AG10803 (cell line): Measurements from ENCODE around the gene LSAMP.

Experiments used
- DNase-seq: peaks from one replicate; pipeline ENCODE4 v3.0.0; 2010; ENCODE audit warnings: low read depth
- H3K4me3 ChIP-seq: 2 replicates; pipeline ENCODE4 v1.5.1; 2011; ENCODE audit warnings: mild to moderate bottlenecking, low read length, control low read depth
- CTCF ChIP-seq: conservative IDR thresholded peaks from 2 replicates; pipeline ENCODE4 v1.5.1; 2011; ENCODE audit warnings: mild to moderate bottlenecking, low read length, control low read depth, inconsistent platforms

Gene LSAMP

GRCh38 chr3:116192464-116192863, 252.8 kb downstream of the LSAMP start:
- no peak for TF ChIP-seq CTCF
- no peak overlapping the region for H3K4me3 ChIP-seq
- no peak for DNase-seq

- DNase-seq: no peak
- H3K4me3 ChIP-seq: no peak overlapping the region
- TF ChIP-seq CTCF: no peak
Observed at GRCh38 chr3:116191409-116191808, 253.9 kb downstream of the LSAMP start.

- DNase-seq: no peak
- no peak overlapping the region for H3K4me3 ChIP-seq
- no peak for TF ChIP-seq CTCF
Observed at GRCh38 chr3:116190095-116190494, 255.2 kb downstream of the LSAMP start.

- no peak for DNase-seq
- TF ChIP-seq CTCF: no peak
Observed at GRCh38 chr3:116188231-116188785, 257.0 kb downstream of the LSAMP start.

GRCh38 chr3:116186049-116186448, 259.2 kb downstream of the LSAMP start:
- DNase-seq: no peak
- no peak overlapping the region for H3K4me3 ChIP-seq
- no peak for TF ChIP-seq CTCF

More at GRCh38 chr3:116188231-116188785, 257.0 kb downstream of the LSAMP start:
- H3K4me3 ChIP-seq: no peak overlapping the region

GRCh38 chr3:116181159-116181558, 264.1 kb downstream of the LSAMP start:
- no peak for TF ChIP-seq CTCF
- H3K4me3 ChIP-seq: no peak overlapping the region
- DNase-seq: no peak

- TF ChIP-seq CTCF: no peak
- DNase-seq: peak; percentile 90
- H3K4me3 ChIP-seq: no peak overlapping the region
Observed at GRCh38 chr3:116179091-116179490, 266.2 kb downstream of the LSAMP start.
